GM23338 (cell line): Measurements from ENCODE around the gene RABGAP1L. TPM values are rescaled to one million over a fixed set of nuclear protein-coding genes. Genes with fewer than 3 reads are reported as not detected.

Experiments used
- ATAC-seq: fragments of 200-7000 bp; cut with Tn5 transposase; 3 replicates; pipeline ENCODE4 v1.9.1; 2020
- DNase-seq: peaks from one replicate; pipeline ENCODE4 v3.0.0-alpha.2; 2015; ENCODE audit warnings: low spot score
- H2AFZ ChIP-seq: fragments of 200-600 bp; sonication (generic); 2 replicates; pipeline ENCODE4 v1.8.0; 2016; ENCODE audit warnings: antibody characterized with exemption, mild to moderate bottlenecking, moderate library complexity
- H3F3A ChIP-seq: fragments of 200-600 bp; sonication (generic); replicated peaks from 2 replicates; pipeline ENCODE4 v1.8.0; 2017; ENCODE audit warnings: antibody characterized with exemption, mixed run types, low read depth
- H3K27ac ChIP-seq: fragments of 200-600 bp; sonication (generic); 2 replicates; pipeline ENCODE4 v1.6.1; 2016; ENCODE audit warnings: low read depth
- H3K27me3 ChIP-seq: fragments of 200-600 bp; sonication (generic); 2 replicates; pipeline ENCODE4 v1.8.0; 2016; ENCODE audit warnings: mild to moderate bottlenecking, mixed run types, moderate library complexity; ENCODE audit not compliant: insufficient read depth
- H3K36me3 ChIP-seq: fragments of 200-600 bp; sonication (generic); 2 replicates; pipeline ENCODE4 v1.8.0; 2016; ENCODE audit warnings: mild to moderate bottlenecking; ENCODE audit not compliant: insufficient read depth
- H3K4me1 ChIP-seq: fragments of 200-600 bp; sonication (generic); 2 replicates; pipeline ENCODE4 v1.8.0; 2016; ENCODE audit warnings: mild to moderate bottlenecking, moderate library complexity; ENCODE audit not compliant: insufficient read depth
- H3K4me2 ChIP-seq: fragments of 200-600 bp; sonication (generic); 2 replicates; pipeline ENCODE4 v1.7.1; 2017; ENCODE audit warnings: mixed run types
- H3K4me3 ChIP-seq: fragments of 200-600 bp; sonication (generic); 2 replicates; pipeline ENCODE4 v1.6.1; 2016; ENCODE audit warnings: mixed run types
- H3K79me2 ChIP-seq: fragments of 200-600 bp; sonication (generic); replicated peaks from 2 replicates; pipeline ENCODE4 v1.8.0; 2017; ENCODE audit warnings: mild to moderate bottlenecking; ENCODE audit not compliant: insufficient read depth
- H3K9me2 ChIP-seq: fragments of 200-600 bp; sonication (generic); 2 replicates; pipeline ENCODE4 v1.8.0; 2017; ENCODE audit not compliant: insufficient read depth
- H4K20me1 ChIP-seq: fragments of 200-600 bp; sonication (generic); replicated peaks from 2 replicates; pipeline ENCODE4 v1.8.0; 2017; ENCODE audit warnings: mild to moderate bottlenecking; ENCODE audit not compliant: insufficient read depth
- H3K27ac Mint-ChIP-seq: 2 replicates; pipeline ENCODE4 v1.8.0; 2020; ENCODE audit warnings: inconsistent platforms, mild to moderate bottlenecking, moderate library complexity, mixed read lengths
- H3K27me3 Mint-ChIP-seq: 3 replicates; pipeline ENCODE4 v1.8.0; 2022; ENCODE audit warnings: low read depth, mild to moderate bottlenecking, moderate library complexity, mixed read lengths, inconsistent platforms; ENCODE audit not compliant: insufficient read depth, poor library complexity
- H3K36me3 Mint-ChIP-seq: 3 replicates; pipeline ENCODE4 v1.8.0; 2021; ENCODE audit warnings: low read depth, mild to moderate bottlenecking, inconsistent platforms, moderate library complexity, mixed read lengths
- H3K4me1 Mint-ChIP-seq: 3 replicates; pipeline ENCODE4 v1.8.0; 2020; ENCODE audit warnings: mild to moderate bottlenecking, inconsistent platforms, mixed read lengths
- H3K4me3 Mint-ChIP-seq: 3 replicates; pipeline ENCODE4 v1.8.0; 2021; ENCODE audit warnings: moderate library complexity, mild to moderate bottlenecking, inconsistent platforms, mixed read lengths
- H3K9me3 Mint-ChIP-seq: 3 replicates; pipeline ENCODE4 v1.8.0; 2020; ENCODE audit warnings: moderate library complexity, mild to moderate bottlenecking, inconsistent platforms, mixed read lengths
- CREB1 ChIP-seq: fragments of 250-450 bp; sonication (Bioruptor Pico); IDR thresholded peaks from 2 replicates; pipeline ENCODE4 v1.5.0; 2020; ENCODE audit warnings: low read depth, mild to moderate bottlenecking, moderate library complexity
- EZH2 ChIP-seq: fragments of 200-600 bp; sonication (generic); IDR thresholded peaks from one replicate; pipeline ENCODE4 v1.8.0; 2017; ENCODE audit warnings: antibody characterized with exemption, mild to moderate bottlenecking, low read depth; ENCODE audit not compliant: unreplicated experiment
- EZH2phosphoT487 ChIP-seq: fragments of 200-600 bp; sonication (generic); IDR thresholded peaks from one replicate; pipeline ENCODE4 v1.8.1; 2018; ENCODE audit warnings: antibody characterized with exemption; ENCODE audit not compliant: unreplicated experiment
- JUNB ChIP-seq: IDR thresholded peaks from one replicate; pipeline ENCODE4 v1.6.1; 2016; ENCODE audit warnings: antibody characterized with exemption; ENCODE audit not compliant: unreplicated experiment
- NANOG ChIP-seq: IDR thresholded peaks from 2 replicates; pipeline ENCODE4 v1.6.1; 2016; ENCODE audit warnings: antibody characterized with exemption, borderline replicate concordance
- POLR2AphosphoS5 ChIP-seq: IDR thresholded peaks from 2 replicates; pipeline ENCODE4 v1.6.1; 2016; ENCODE audit warnings: antibody characterized with exemption, low read depth
- STAT1 ChIP-seq: IDR thresholded peaks from one replicate; pipeline ENCODE4 v1.6.1; 2016; ENCODE audit warnings: antibody characterized with exemption; ENCODE audit not compliant: unreplicated experiment
- ZNF114 ChIP-seq: fragments of 250-450 bp; sonication (Bioruptor Pico); IDR thresholded peaks from 2 replicates; pipeline ENCODE4 v1.5.0; 2020; ENCODE audit warnings: mild to moderate bottlenecking, moderate library complexity
- ZNF331 ChIP-seq: fragments of 250-450 bp; sonication (Bioruptor Pico); IDR thresholded peaks from 2 replicates; pipeline ENCODE4 v1.5.0; 2020; ENCODE audit warnings: low read depth, mild to moderate bottlenecking, moderate library complexity
- ZNF462 ChIP-seq: fragments of 250-450 bp; sonication (Bioruptor Pico); IDR thresholded peaks from 2 replicates; pipeline ENCODE4 v1.5.0; 2020; ENCODE audit warnings: mild to moderate bottlenecking, moderate library complexity
- polyA plus RNA-seq: library from polyadenylated mRNA; unstranded; fragments of >200 nt; fragmentation: Nextera tagmentation; extraction: Ambion mirVana; gene quantifications from 2 replicates; pipeline ENCODE4 v1.2.1, GENCODE V29; 2016
- total RNA-seq: library from RNA; depleted of rRNA; stranded (reverse); fragments of >200 nt; shearing (Covaris generic); gene quantifications from 2 replicates; pipeline ENCODE4 v1.2.3, GENCODE V29; 2014
- TF ChIP-seq, protein P1 (sequence below), 2 experiments: fragments of 200-600 bp in 1 of 2; sonication (generic) in 1 of 2; conservative IDR thresholded peaks; 2 replicates each; pipeline versions ENCODE4 v1.5.1 to v1.6.1; 2016 to 2017; ENCODE audit warnings: antibody characterized with exemption in 2 of 2, low read depth in 2 of 2, mild to moderate bottlenecking in 2 of 2, moderate library complexity in 1 of 2
- TF ChIP-seq, protein P2 (sequence below): IDR thresholded peaks from one replicate; pipeline ENCODE4 v1.6.1; 2018; ENCODE audit warnings: antibody characterized with exemption; ENCODE audit not compliant: unreplicated experiment
- TF ChIP-seq, protein P3 (sequence below): IDR thresholded peaks from 2 replicates; pipeline ENCODE4 v1.6.1; 2016; ENCODE audit warnings: antibody characterized with exemption

Gene RABGAP1L
- total and polyA plus RNA-seq, 2 experiments from 2014 or later = 83.2 to 136 TPM

- H4K20me1 ChIP-seq = no peaks in the 10 kb centered on the region
- H3K36me3 ChIP-seq = peaks cover 14% of the 10 kb centered on the region; the same call in 1 of the 2 replicates
- H3F3A ChIP-seq = no peaks in the 10 kb centered on the region
- Mint-ChIP-seq H3K27ac (no peak overlapping the region), H3K9me3 (peaks cover 58% of the 10 kb centered on the region), H3K4me3 (no peak overlapping the region), H3K27me3 (no peaks in the 10 kb centered on the region), H3K4me1 (no peaks in the 10 kb centered on the region), H3K36me3 (peaks cover 54% of the 10 kb centered on the region)
- no peak for DNase-seq
- H3K9me2 ChIP-seq = peaks cover 2% of the 10 kb centered on the region; the same call in 1 of the 2 replicates
- TF ChIP-seq NANOG (no peak), POLR2AphosphoS5 (no peak), ZNF462 (CRISPR knock-in tag) (no peak), EZH2 (no peak), STAT1 (no peak), EZH2phosphoT487 (no peak), ZNF114 (no peak), CREB1 (no peak), ZNF331 (CRISPR knock-in tag) (no peak), JUNB (no peak)
- TF ChIP-seq, protein P1, sequence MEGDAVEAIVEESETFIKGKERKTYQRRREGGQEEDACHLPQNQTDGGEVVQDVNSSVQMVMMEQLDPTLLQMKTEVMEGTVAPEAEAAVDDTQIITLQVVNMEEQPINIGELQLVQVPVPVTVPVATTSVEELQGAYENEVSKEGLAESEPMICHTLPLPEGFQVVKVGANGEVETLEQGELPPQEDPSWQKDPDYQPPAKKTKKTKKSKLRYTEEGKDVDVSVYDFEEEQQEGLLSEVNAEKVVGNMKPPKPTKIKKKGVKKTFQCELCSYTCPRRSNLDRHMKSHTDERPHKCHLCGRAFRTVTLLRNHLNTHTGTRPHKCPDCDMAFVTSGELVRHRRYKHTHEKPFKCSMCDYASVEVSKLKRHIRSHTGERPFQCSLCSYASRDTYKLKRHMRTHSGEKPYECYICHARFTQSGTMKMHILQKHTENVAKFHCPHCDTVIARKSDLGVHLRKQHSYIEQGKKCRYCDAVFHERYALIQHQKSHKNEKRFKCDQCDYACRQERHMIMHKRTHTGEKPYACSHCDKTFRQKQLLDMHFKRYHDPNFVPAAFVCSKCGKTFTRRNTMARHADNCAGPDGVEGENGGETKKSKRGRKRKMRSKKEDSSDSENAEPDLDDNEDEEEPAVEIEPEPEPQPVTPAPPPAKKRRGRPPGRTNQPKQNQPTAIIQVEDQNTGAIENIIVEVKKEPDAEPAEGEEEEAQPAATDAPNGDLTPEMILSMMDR (conservative IDR thresholded peaks at IDR 0.05; ENCODE audit: low read depth in 2 of 2) = no peak
- TF ChIP-seq, protein P2, sequence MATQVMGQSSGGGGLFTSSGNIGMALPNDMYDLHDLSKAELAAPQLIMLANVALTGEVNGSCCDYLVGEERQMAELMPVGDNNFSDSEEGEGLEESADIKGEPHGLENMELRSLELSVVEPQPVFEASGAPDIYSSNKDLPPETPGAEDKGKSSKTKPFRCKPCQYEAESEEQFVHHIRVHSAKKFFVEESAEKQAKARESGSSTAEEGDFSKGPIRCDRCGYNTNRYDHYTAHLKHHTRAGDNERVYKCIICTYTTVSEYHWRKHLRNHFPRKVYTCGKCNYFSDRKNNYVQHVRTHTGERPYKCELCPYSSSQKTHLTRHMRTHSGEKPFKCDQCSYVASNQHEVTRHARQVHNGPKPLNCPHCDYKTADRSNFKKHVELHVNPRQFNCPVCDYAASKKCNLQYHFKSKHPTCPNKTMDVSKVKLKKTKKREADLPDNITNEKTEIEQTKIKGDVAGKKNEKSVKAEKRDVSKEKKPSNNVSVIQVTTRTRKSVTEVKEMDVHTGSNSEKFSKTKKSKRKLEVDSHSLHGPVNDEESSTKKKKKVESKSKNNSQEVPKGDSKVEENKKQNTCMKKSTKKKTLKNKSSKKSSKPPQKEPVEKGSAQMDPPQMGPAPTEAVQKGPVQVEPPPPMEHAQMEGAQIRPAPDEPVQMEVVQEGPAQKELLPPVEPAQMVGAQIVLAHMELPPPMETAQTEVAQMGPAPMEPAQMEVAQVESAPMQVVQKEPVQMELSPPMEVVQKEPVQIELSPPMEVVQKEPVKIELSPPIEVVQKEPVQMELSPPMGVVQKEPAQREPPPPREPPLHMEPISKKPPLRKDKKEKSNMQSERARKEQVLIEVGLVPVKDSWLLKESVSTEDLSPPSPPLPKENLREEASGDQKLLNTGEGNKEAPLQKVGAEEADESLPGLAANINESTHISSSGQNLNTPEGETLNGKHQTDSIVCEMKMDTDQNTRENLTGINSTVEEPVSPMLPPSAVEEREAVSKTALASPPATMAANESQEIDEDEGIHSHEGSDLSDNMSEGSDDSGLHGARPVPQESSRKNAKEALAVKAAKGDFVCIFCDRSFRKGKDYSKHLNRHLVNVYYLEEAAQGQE = no peak
- TF ChIP-seq, protein P3, sequence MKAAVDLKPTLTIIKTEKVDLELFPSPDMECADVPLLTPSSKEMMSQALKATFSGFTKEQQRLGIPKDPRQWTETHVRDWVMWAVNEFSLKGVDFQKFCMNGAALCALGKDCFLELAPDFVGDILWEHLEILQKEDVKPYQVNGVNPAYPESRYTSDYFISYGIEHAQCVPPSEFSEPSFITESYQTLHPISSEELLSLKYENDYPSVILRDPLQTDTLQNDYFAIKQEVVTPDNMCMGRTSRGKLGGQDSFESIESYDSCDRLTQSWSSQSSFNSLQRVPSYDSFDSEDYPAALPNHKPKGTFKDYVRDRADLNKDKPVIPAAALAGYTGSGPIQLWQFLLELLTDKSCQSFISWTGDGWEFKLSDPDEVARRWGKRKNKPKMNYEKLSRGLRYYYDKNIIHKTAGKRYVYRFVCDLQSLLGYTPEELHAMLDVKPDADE = no peak
- no peaks in the 10 kb centered on the region for H3K27me3 ChIP-seq
- no peak overlapping the region for H3K4me3 ChIP-seq
- ATAC-seq = no peak
- no peak overlapping the region for H3K4me2 ChIP-seq
- no peak overlapping the region for H2AFZ ChIP-seq
- no peaks in the 10 kb centered on the region for H3K4me1 ChIP-seq
- no peak overlapping the region for H3K27ac ChIP-seq
- no peaks in the 10 kb centered on the region for H3K79me2 ChIP-seq
These were observed 165.2 kb downstream of the RABGAP1L start for GRCh38 chr1:174324493-174324892.
